Common myeloid progenitor, CD34-positive (primary cell): ENCODE data around the gene ADI1.

ENCODE experiments used
- CTCF ChIA-PET: fragments of 350-600 bp; sonication (Branson Sonifier 250); formaldehyde crosslinking; loops from one replicate; lab custom pipeline; 2021; ENCODE audit warnings: antibody characterized with exemption; lab: Charles Lee
- POLR2A ChIA-PET: fragments of 350-600 bp; sonication (Branson Sonifier 250); formaldehyde crosslinking; loops from one replicate; lab custom pipeline; 2021; ENCODE audit warnings: antibody characterized with exemption; lab: Charles Lee
- DNase-seq, 3 donors: peaks; one replicate each; pipeline versions ENCODE4 v3.0.0 to v3.0.0-alpha.2; 2013
- H3K27ac ChIP-seq, 2 experiments: 1 replicate in 1 of 2; 2 replicates in 1 of 2; pipeline ENCODE4 v1.7.0; 2013; ENCODE audit warnings: inconsistent platforms in 2 of 2, low read length in 2 of 2, mild to moderate bottlenecking in 2 of 2, low read depth in 1 of 2, moderate library complexity in 1 of 2; ENCODE audit not compliant: severe bottlenecking in 2 of 2, insufficient read depth in 1 of 2, poor library complexity in 1 of 2
- H3K27me3 ChIP-seq, 5 experiments: replicated peaks in 2 of 5; 1 replicate in 3 of 5; 2 replicates in 2 of 5; pipeline versions ENCODE4 v1.6.1 to v1.7.0; 2013; ENCODE audit warnings: low read length in 4 of 5, mild to moderate bottlenecking in 2 of 5, moderate library complexity in 2 of 5, inconsistent platforms in 1 of 5; ENCODE audit not compliant: insufficient read depth in 5 of 5, control insufficient read depth in 4 of 5
- H3K36me3 ChIP-seq, 4 experiments: 1 replicate in 2 of 4; 2 replicates in 2 of 4; pipeline versions ENCODE4 v1.6.1 to v1.7.0; 2013; ENCODE audit warnings: low read length in 3 of 4, control low read depth in 1 of 4, mild to moderate bottlenecking in 1 of 4; ENCODE audit not compliant: control insufficient read depth in 4 of 4, insufficient read depth in 4 of 4
- H3K4me1 ChIP-seq, 4 experiments: 1 replicate in 3 of 4; 2 replicates in 1 of 4; pipeline versions ENCODE4 v1.6.1 to v1.7.1; 2013; ENCODE audit warnings: low read length in 3 of 4, mild to moderate bottlenecking in 3 of 4, control low read depth in 1 of 4, inconsistent platforms in 1 of 4, moderate library complexity in 1 of 4; ENCODE audit not compliant: control insufficient read depth in 4 of 4, insufficient read depth in 4 of 4; ENCODE audit errors: control extremely low read depth in 1 of 4
- H3K4me3 ChIP-seq, 7 experiments: 1 replicate in 4 of 7; 2 replicates in 3 of 7; pipeline versions ENCODE4 v1.5.1 to v1.7.0; 2013; ENCODE audit warnings: mild to moderate bottlenecking in 7 of 7, low read length in 6 of 7, moderate library complexity in 6 of 7, inconsistent platforms in 2 of 7, low read depth in 2 of 7, control low read depth in 1 of 7; ENCODE audit not compliant: insufficient read depth in 4 of 7, control insufficient read depth in 1 of 7; ENCODE audit errors: extremely low read depth in 1 of 7
- H3K9me3 ChIP-seq, 5 experiments: 1 replicate in 4 of 5; 2 replicates in 1 of 5; pipeline versions ENCODE4 v1.6.1 to v1.7.1; 2013; ENCODE audit warnings: low read length in 4 of 5, mild to moderate bottlenecking in 2 of 5, inconsistent platforms in 1 of 5, low read depth in 1 of 5, moderate library complexity in 1 of 5; ENCODE audit not compliant: control insufficient read depth in 4 of 5, insufficient read depth in 2 of 5; ENCODE audit errors: control extremely low read depth in 1 of 5
- WGBS: methylation state at CpG from one replicate; pipeline ENCODE4 v1.1.5; 2013; ENCODE audit not compliant: insufficient coverage; 5-methylcytosine and 5-hydroxymethylcytosine counted together

Gene ADI1

GRCh38 chr2:3468296-3468988 lies 50.9 kb downstream of the ADI1 start:
- H3K4me3 ChIP-seq = no peak overlapping the region
- DNase-seq = no peak
- no peak overlapping the region for H3K27ac ChIP-seq
- no peaks in the 10 kb centered on the region for H3K9me3 ChIP-seq
- H3K4me1 ChIP-seq = no peaks in the 10 kb centered on the region
- H3K36me3 ChIP-seq = peaks cover 5 to 90% (median 65%) of the 10 kb centered on the region in 4 experiments
- 97% methylated on average over 26 of the region's 31 CpGs for WGBS
- ChIA-PET CTCF (no interaction called here), POLR2A (no interaction called here)
- H3K27me3 ChIP-seq = no peaks in the 10 kb centered on the region

- ChIA-PET POLR2A (no interaction called here), CTCF (no interaction called here)
- Histone ChIP-seq H3K36me3 (peaks cover 5 to 92% (median 64%) of the 10 kb centered on the region in 4 experiments), H3K4me1 (no peaks in the 10 kb centered on the region), H3K9me3 (no peaks in the 10 kb centered on the region), H3K4me3 (no peak overlapping the region), H3K27me3 (no peaks in the 10 kb centered on the region), H3K27ac (no peak overlapping the region)
- over 99% methylated on average over 15 of the region's 15 CpGs for WGBS
- DNase-seq = no peak
These were observed 51.7 kb downstream of the ADI1 start for GRCh38 chr2:3467654-3468053.

- WGBS = 94% methylated on average over 14 of the region's 14 CpGs
- peaks cover 2 to 86% (median 61%) of the 10 kb centered on the region in 4 experiments for H3K36me3 ChIP-seq
- H3K27me3 ChIP-seq = no peaks in the 10 kb centered on the region
- ChIA-PET POLR2A (no interaction called here), CTCF (interaction anchor here (1.4 kb wide), 1 partner anchor 16 kb away, joined by 5 read pairs; no protein-coding TSS in a partner anchor)
- no peak for DNase-seq
- no peak overlapping the region for H3K4me3 ChIP-seq
- no peak overlapping the region for H3K27ac ChIP-seq
- H3K9me3 ChIP-seq = no peaks in the 10 kb centered on the region
- H3K4me1 ChIP-seq = no peaks in the 10 kb centered on the region
These were observed 52.4 kb downstream of the ADI1 start for GRCh38 chr2:3466966-3467365.

DNA sequence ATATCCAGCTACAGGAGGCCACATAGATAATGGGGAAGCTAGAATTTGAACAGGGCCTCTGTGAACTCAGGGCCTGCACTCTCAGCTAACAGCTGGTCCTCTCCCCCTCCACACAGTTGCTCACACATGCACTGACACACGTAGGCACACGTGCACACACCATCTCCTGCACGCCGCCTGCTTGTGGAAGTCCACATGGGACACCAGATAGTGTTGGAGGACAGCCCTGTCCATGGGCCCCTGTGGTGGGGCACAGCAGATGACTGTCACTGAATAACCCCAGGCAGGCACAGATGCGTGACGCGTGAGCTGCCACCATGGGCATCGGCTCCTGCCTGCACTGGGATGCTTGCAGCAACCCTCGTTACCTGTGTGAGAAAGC lies 52.9 kb downstream of the ADI1 start:
- Histone ChIP-seq H3K27me3 (no peaks in the 10 kb centered on the region), H3K27ac (no peak overlapping the region), H3K36me3 (peaks cover 2 to 83% (median 60%) of the 10 kb centered on the region in 4 experiments), H3K4me1 (no peaks in the 10 kb centered on the region), H3K4me3 (no peak overlapping the region), H3K9me3 (no peaks in the 10 kb centered on the region)
- ChIA-PET CTCF (interaction anchor here (1.2 to 1.4 kb wide), 2 partner anchors 15 to 42 kb away, joined by 3 to 5 read pairs; no protein-coding TSS in a partner anchor), POLR2A (no interaction called here)
- DNase-seq = no peak
- over 99% methylated on average over 9 of the region's 9 CpGs for WGBS

GRCh38 chr2:3465844-3466481 lies 53.4 kb downstream of the ADI1 start:
- Histone ChIP-seq H3K27me3 (no peaks in the 10 kb centered on the region), H3K27ac (no peak overlapping the region), H3K9me3 (no peaks in the 10 kb centered on the region), H3K36me3 (peaks cover 2 to 80% (median 59%) of the 10 kb centered on the region in 4 experiments), H3K4me1 (no peaks in the 10 kb centered on the region), H3K4me3 (no peak overlapping the region)
- ChIA-PET CTCF (interaction anchor here (1.2 to 1.4 kb wide), 2 partner anchors 15 to 42 kb away, joined by 3 to 5 read pairs; no protein-coding TSS in a partner anchor), POLR2A (no interaction called here)
- WGBS = 90% methylated on average over 11 of the region's 13 CpGs
- DNase-seq = no peak

DNA sequence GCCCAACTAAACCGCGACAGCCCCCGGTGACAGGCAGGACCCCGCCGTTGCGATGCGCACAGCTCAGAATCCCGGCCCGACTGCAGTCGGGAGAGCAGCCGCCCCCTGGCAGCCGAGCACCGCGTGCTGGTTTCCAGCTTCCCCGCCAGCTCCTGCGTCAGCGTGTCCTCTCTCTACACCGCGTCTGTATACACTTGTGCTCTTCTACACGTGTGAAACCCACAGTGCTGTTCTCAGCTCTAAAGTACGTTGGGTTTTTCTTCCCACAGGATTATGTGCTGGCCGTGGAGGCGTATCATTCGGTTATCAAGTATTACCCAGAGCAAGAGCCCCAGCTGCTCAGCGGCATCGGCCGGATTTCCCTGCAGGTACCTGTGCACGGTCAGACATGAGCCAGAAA lies 54.0 kb downstream of the ADI1 start:
- WGBS = 95% methylated on average over 27 of the region's 28 CpGs
- ChIA-PET CTCF (interaction anchor here (1.2 to 1.4 kb wide), 2 partner anchors 14 to 41 kb away, joined by 3 to 5 read pairs; no protein-coding TSS in a partner anchor), POLR2A (no interaction called here)
- H3K27me3 ChIP-seq = no peaks in the 10 kb centered on the region
- no peak overlapping the region for H3K27ac ChIP-seq
- no peak for DNase-seq
- no peaks in the 10 kb centered on the region for H3K4me1 ChIP-seq
- H3K36me3 ChIP-seq = peaks cover 2 to 78% (median 58%) of the 10 kb centered on the region in 4 experiments
- no peak overlapping the region for H3K4me3 ChIP-seq
- no peaks in the 10 kb centered on the region for H3K9me3 ChIP-seq
